Embryonic facial prominence (tissue), 1 donor: Measurements from ENCODE around the gene NUDT14.

Source experiments
- DNase-seq: peaks from one replicate; pipeline ENCODE4 v3.0.0-alpha.2; 2016; ENCODE audit errors: extremely low spot score

Gene NUDT14

DNA sequence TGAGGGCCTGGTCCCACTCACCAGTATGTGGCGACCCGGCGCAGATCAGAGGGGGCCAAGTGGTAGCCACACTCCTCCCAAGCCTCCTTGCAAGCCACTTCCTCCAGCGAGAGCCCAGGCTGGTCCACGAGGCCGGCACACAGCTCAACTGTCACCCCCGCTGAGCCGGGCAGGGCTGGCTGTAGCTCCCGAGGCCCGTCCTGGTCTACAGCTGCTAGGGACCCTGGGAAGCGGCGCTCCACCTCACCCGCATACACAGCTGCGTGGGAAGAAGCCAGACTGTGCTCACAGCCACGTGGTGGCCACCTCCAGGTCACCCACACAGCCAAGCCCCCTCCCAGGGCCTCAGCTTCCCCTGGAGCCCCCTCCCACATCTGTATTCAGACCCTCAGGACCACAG lies 4.6 kb downstream of the NUDT14 start:
- DNase-seq = no peak

DNA sequence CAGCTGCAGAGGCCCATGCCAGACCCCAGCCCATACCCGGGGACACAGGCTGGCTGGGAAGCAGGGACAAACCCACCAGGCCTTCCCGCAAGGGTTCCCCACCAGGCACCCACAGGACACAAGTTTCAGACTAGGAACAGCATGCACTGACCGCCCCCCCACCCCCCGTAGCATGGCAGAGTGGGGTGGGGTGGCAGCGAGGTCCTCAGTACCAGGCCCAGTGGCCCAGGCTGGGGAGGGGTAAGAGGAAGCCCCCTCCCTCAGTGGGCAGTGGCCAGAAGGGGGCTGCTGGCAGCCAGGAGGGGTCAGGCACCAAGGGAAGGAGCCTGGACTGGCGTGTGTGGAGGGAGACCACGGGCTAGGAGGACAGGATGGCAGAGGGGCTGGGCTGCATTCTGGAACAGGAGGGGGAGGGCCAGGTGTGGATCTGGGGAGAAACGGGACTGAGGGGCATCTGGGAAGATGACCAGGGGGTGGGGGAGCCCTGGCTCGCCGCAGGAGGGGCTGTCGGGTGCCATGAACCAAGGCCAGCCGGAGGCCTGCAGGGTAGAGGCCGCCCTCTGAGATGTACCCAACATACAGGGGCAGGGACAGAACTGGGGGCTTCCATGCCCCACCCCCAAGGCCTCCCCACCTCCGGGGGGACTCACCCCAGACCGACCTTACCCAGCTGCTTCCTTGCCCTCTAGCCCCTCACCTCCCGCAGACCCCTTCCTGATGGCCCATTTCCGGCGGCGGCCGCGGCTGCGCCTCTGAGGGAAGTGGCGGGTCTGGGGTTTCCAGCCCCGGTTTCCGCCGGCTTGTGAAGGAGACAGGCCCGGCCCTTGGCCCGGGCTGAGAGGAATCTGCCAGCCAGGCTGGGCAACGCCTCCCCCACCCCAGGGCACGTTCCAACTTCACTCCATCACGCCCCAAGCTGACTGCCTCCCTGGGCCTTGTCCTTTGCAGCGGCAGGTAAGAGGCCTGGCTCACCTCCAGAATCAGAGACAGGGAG lies 6.9 kb downstream of the NUDT14 start:
- no peak for DNase-seq

GRCh38 chr14:105173145-105173544 lies 8.0 kb downstream of the NUDT14 start:
- no peak for DNase-seq

DNA sequence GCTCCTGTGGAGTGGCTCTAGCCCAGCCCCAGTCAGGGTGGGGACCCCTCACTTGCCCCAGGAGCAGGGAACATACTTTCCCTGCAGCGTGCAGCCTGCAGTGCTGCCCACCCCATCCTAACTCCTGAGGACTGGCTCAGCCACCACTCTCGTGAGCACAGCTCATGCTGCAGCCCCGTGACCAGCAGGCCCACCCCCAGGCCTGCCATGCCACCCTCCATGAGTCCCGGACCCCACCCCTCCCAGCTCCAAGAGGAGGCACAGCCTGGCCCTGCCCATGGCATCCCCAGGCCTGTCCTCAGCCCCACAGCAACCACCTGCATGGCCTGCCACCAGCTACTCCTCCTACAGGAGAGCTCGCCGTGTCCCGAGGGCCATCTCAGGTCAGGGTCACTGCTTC lies 8.6 kb downstream of the NUDT14 start:
- no peak for DNase-seq

DNA sequence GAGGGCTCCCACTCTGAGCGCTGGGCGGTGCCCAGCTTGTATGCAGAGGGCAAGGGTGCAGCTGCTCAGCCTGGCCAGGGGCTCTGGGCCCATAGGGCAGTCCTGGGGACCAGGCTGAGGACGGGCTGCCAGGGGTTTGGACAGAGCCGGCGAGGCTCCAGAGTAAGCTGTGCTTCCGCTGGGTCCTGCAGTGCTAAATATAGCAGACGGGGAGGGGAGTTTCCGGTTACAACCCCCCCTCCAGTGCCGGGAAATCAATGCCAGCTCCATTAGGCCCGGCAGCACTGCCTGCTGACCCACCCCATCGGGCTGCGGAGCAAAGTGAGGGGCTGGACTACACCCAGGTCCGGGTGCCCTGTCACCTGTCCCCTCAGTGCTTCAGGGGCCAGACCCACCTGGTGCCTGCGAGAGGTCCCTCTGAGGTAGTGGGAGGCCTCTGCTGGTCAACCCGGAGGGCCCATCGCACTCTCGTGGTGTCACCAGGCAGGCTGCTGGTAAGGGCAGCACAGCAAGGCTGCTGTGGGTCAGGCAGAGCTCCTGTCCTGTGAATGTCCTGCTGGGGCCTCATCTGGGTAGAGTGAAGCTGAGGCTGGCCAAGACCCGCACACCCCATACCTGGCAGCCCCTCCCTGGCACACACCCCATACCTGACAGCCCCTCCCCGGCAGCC lies 10.0 kb downstream of the NUDT14 start:
- DNase-seq = no peak

- no peak for DNase-seq
Observed at GRCh38 chr14:105169776-105170655, 11.1 kb downstream of the NUDT14 start.

GRCh38 chr14:105168979-105169507 lies 12.1 kb downstream of the NUDT14 start:
- DNase-seq = no peak

DNA sequence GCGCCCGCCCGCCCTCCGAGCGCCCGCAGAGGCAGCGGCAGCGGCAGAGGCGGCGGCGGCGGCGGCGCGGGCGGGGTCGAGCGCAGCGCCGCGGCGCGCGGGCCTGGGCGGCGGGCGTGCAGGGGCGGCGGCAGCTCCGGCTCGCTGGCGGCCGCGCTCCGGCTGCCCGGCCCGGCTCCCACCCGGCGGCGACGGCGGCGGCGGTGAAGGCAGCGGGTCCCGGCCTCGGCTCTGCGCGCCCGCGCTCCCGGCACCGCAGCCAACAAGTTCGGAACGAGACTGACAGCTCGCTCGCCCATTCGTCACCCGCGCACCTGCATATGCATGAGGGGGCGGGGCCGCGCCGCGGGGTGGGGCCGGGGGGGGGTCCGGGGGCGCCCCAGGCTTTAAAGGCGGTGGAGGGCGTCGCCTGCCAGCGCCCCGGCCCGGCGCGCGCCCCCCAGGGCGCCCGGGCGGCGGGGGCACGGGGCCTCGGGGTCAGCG lies 12.6 kb downstream of the NUDT14 start, which contains the start of gene JAG2:
TSS of gene JAG2 (minus strand) at position 281 of the 483 bp plus-strand sequence. CDS start 356 bp downstream, outside the sequence.
- no peak for DNase-seq

GRCh38 chr14:105168093-105168420 lies 13.1 kb downstream of the NUDT14 start:
- no peak for DNase-seq

DNA sequence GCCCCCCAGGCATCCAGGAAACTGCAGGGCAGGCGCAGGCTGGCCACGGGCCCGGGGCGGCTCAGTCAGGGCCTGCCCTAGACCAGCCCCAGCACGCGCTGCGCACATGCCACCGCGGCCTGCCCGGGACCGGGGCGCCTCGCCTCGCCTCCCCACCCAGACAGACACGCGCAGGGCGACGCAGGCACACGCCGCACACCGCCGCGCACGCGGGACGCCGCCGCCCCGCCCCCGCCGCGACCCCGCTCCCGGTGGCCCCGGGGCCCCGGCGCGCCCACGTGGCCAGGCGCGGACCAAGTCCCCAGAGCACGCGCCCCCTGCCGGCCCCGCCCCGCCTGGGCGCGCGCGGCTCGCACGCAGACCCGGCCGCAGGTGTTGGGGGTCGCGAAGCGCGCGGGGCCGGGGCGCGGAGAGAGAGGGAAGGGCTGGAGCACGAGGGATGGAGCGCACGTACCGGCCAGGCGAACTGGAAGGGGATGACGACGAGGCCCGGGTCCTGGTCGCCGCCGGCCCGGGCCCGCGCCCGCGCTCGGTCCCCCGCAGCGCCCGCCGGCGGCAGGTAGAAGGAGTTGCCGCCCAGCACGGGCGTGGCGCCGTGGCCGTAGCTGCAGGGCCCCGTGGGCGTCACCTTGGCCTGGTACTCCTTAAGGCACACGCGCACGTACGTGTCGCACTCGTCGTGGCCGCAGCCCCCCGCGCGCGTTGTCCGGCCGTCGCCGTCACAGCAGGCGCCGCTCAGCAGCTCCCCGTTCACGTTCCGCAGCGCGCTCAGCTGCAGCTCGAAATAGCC lies 13.6 kb downstream of the NUDT14 start:
- no peak for DNase-seq

- no peak for DNase-seq
Observed at GRCh38 chr14:105166571-105167302, 14.4 kb downstream of the NUDT14 start.

DNA sequence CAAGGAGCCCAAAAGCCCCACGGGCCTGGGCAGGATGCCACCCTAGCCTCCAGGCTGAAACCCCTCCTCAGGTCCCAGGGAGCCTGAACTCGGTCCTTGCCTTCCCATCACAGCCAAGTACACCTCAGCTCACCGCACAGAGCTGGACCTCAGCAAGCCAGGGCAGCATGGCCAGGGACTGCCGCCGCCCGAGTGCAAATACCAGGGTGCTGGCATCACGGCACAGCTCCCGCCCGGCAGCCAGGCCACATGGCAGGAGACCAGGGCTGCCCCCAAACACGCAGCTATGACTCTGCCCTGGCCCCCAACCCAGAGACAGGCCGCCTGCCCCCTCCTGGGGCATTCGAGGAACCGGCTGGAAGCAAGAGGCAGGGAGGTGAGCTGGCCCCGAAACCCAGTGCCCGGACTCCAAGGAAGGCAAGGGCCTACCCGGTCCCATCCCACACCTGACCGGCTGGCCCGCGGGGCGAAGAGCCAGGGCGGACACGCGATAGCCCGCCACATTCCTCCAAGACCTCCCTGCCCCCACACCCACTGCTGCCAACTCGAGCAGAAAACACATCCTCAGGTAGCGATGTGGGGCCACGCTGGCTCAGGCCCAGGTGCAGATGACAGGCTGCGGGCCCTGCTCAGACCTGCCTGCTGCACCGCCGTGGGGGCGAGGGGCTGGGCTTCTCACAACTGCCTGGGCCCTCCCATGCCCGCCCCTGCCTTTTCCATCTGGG lies 15.2 kb downstream of the NUDT14 start:
- no peak for DNase-seq

DNA sequence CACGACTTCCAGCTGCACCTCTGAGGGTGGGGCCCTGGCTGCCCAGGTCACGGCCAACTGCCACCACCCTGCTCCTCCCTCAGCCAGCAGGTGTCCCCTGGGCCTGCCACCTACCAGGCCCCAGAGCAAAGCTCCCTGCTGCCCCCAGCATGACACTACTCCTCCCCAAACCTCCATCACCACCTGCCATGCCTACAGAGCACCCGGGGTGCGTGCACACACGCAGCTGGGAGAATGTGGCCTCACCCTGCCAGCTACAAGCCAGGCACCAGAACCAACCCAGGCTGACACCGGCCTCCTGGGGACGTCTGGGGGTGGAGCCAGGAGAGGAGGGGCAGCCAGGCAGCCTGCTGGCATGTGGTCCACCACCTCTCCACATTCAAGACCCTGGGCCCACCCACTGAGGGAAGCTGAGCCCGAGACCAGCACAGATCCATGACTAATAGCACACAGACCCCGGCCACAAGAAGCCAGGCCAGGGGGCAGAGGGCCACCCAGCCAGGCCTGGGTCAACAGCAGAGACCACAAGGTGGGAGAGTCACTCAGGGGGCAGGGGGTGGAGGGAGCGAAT lies 15.9 kb downstream of the NUDT14 start:
- DNase-seq = no peak

- no peak for DNase-seq
Observed at GRCh38 chr14:105163040-105163742, 17.9 kb downstream of the NUDT14 start.

GRCh38 chr14:105162669-105162979 lies 18.5 kb downstream of the NUDT14 start:
- no peak for DNase-seq

DNA sequence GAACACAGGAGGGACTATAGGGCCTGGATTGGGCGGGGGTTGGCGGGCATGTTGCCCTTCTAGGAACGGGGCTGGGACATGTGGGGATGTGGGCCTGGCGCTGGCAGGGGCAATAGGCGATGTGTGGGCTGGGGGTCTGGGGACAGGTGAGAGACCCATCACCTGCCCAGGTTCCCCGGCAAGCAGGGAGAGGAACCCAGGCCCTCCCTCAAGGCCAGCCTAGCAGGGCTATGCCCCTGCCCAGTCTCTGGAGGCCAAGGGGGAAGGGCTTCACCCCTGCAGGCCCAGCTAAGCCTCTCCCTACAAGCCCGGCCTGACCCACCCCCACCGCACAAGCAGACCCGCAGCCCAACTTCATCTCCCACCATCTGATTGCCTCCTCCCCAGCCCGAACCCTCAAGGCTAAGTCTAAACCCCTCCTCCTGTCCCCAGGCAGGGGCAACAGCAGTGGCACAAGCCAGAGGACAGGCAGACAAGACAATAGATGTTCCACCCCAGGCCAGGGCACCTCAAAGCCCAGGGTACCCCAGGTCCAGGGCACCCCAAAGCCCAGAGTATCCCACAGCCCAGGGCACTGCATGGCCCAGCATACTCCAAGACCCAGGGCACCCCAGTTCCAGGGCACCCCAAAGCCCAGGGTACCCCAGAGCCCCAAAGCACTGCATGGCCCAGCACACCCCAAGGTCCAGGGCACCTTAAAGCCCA lies 19.0 kb downstream of the NUDT14 start:
- no peak for DNase-seq

GRCh38 chr14:105161309-105161708 lies 19.8 kb downstream of the NUDT14 start:
- no peak for DNase-seq

DNA sequence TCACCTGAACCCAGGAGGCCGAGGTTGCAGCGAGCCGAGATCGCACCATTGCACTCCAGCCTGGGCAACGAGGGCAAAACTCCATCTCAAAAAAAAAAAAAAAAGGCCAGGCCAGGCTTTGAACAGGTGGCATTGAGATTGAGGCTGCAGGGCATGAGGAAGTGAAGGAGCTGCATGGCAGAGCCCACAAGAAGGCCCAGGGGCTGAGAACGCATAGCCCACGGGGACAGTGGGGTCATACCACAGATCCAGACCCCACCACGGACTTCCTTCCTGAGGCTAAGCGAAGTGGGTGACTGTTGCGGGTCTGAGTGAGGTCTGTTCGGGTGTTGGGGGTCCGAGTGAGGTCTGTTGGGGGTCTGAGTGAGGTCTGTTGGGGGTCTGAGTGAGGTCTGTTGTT lies 20.3 kb downstream of the NUDT14 start:
- no peak for DNase-seq
